GM21528 (cell line): ENCODE measurements around the gene ANGEL1.

Source experiments
- ATAC-seq: cut with Tn5 transposase; IDR thresholded peaks from one replicate; pipeline ENCODE4 v1.9.1; 2021; ENCODE audit warnings: mild to moderate bottlenecking, moderate library complexity; ENCODE audit not compliant: unreplicated experiment, low FRiP score

ANGEL1 gene

GRCh38 chr14:76780360-76780759 lies 32.3 kb downstream of the ANGEL1 start:
- ATAC-seq, result no peak

- ATAC-seq, result no peak
Observed at GRCh38 chr14:76780058-76780345, 32.7 kb downstream of the ANGEL1 start.

GRCh38 chr14:76779221-76780057 lies 33.2 kb downstream of the ANGEL1 start:
- ATAC-seq, result no peak

GRCh38 chr14:76778546-76779215 lies 34.0 kb downstream of the ANGEL1 start:
- ATAC-seq, result no peak

GRCh38 chr14:76777721-76778120 lies 35.0 kb downstream of the ANGEL1 start:
- no peak for ATAC-seq

- ATAC-seq, result no peak
Observed at GRCh38 chr14:76776428-76777251, 36.0 kb downstream of the ANGEL1 start.

- no peak for ATAC-seq
Observed at GRCh38 chr14:76775695-76776427, 36.8 kb downstream of the ANGEL1 start.

- no peak for ATAC-seq
Observed at GRCh38 chr14:76774821-76775694, 37.6 kb downstream of the ANGEL1 start.

- no peak for ATAC-seq
Observed at GRCh38 chr14:76773956-76774820, 38.5 kb downstream of the ANGEL1 start.

GRCh38 chr14:76773188-76773885 lies 39.3 kb downstream of the ANGEL1 start:
- no peak for ATAC-seq

GRCh38 chr14:76772300-76773187 lies 40.1 kb downstream of the ANGEL1 start:
- no peak for ATAC-seq

- no peak for ATAC-seq
Observed at GRCh38 chr14:76771437-76771980, 41.2 kb downstream of the ANGEL1 start.

GRCh38 chr14:76770521-76771436 lies 41.9 kb downstream of the ANGEL1 start:
- ATAC-seq, result no peak

- ATAC-seq, result no peak
Observed at GRCh38 chr14:76769636-76770292, 42.9 kb downstream of the ANGEL1 start.
